ENCODE results near the gene GABRD. TPM values are rescaled to one million over a fixed set of nuclear protein-coding genes. Genes with fewer than 3 reads are reported as not detected.
A peak's percentile ranks its signal among the peaks of the same experiment; 100 is the strongest.

The GABRD gene
- total and polyA plus RNA-seq, 12 donors = 0.30 to 1.1 (median 0.49) TPM; not detected in 2

GRCh38 chr1:2042830-2043773, 24.0 kb downstream of the GABRD start:
- no peak overlapping the region for H3K4me3 ChIP-seq
- peaks cover 0 to 33% (median 24%) of the 10 kb centered on the region in 7 donors for H3K27me3 ChIP-seq
- no peak overlapping the region for H3K27ac ChIP-seq
- H3K4me1 ChIP-seq = peaks cover 10 to 26% (median 18%) of the 10 kb centered on the region in 9 donors
- peaks cover 0 to 7% (median 0%) of the 10 kb centered on the region in 11 donors for H3K9me3 ChIP-seq
- DNase-seq (no peak), ATAC-seq (peak in 1 of 8 donors; percentile 12)
- TF ChIP-seq CTCF (IDR thresholded peaks at IDR 0.05) = no peak
- 75% methylated on average over 41 of the region's 41 CpGs for WGBS, 2 donors
- H3K36me3 ChIP-seq = no peaks in the 10 kb centered on the region
- intact Hi-C loops (cut with DNase I) = loop anchor here in 5 of 10 donors (5.0 to 10.0 kb wide), 4 partner anchors 81 to 98 kb away; no protein-coding TSS in a partner anchor

GRCh38 chr1:2043886-2044285, 24.7 kb downstream of the GABRD start:
- intact Hi-C loops (cut with DNase I) = loop anchor here in 6 of 10 donors (1.0 to 10.0 kb wide), 7 partner anchors 82 to 100 kb away; no protein-coding TSS in a partner anchor
- no peak for DNase-seq

GRCh38 chr1:2044510-2045319, 25.6 kb downstream of the GABRD start:
- peak; percentile 61 to 83 (median 76) for ATAC-seq
- peak; percentile 70 to 91 (median 82) for TF ChIP-seq CTCF (IDR thresholded peaks at IDR 0.05)
- peak; percentile 50 to 79 for DNase-seq
- Histone ChIP-seq H3K4me3 (peak overlapping the region in 9 of 10 donors; percentile 5 to 40 (median 29)), H3K27ac (peak overlapping the region in 1 of 10 donors; percentile 28), H3K27me3 (peaks cover 0 to 49% (median 40%) of the 10 kb centered on the region in 7 donors), H3K36me3 (no peaks in the 10 kb centered on the region), H3K4me1 (peaks cover 12 to 29% (median 20%) of the 10 kb centered on the region in 9 donors), H3K9me3 (no peaks in the 10 kb centered on the region)
- intact Hi-C loops (cut with DNase I) = loop anchor here (1.0 to 10.0 kb wide), 8 partner anchors 82 to 102 kb away; no protein-coding TSS in a partner anchor
- WGBS, 2 donors = 10% methylated on average over 64 to 74 of the region's 75 CpGs

More at GRCh38 chr1:2043886-2044285, 24.7 kb downstream of the GABRD start:
- Histone ChIP-seq H3K4me3 (no peak overlapping the region), H3K27ac (no peak overlapping the region), H3K27me3 (peaks cover 0 to 40% (median 32%) of the 10 kb centered on the region in 7 donors), H3K36me3 (no peaks in the 10 kb centered on the region), H3K4me1 (peaks cover 10 to 26% (median 18%) of the 10 kb centered on the region in 9 donors), H3K9me3 (no peaks in the 10 kb centered on the region)
- no peak for TF ChIP-seq CTCF (IDR thresholded peaks at IDR 0.05)
- 97 to 99% methylated on average over 4 of the region's 4 CpGs for whole genome bisulfite sequencing, 2 donors
- no peak for ATAC-seq
